ENCODE results near the gene PCIF1. TPM values are rescaled to one million over a fixed set of nuclear protein-coding genes. Genes with fewer than 3 reads are reported as not detected.

Gene PCIF1
- total and polyA plus RNA-seq, 9 of the 15 experiments (the other 6 are each of a cell fraction or from before 2014, with no cell fraction given), result 5.8 to 29.4 (median 11.3) TPM

DNA sequence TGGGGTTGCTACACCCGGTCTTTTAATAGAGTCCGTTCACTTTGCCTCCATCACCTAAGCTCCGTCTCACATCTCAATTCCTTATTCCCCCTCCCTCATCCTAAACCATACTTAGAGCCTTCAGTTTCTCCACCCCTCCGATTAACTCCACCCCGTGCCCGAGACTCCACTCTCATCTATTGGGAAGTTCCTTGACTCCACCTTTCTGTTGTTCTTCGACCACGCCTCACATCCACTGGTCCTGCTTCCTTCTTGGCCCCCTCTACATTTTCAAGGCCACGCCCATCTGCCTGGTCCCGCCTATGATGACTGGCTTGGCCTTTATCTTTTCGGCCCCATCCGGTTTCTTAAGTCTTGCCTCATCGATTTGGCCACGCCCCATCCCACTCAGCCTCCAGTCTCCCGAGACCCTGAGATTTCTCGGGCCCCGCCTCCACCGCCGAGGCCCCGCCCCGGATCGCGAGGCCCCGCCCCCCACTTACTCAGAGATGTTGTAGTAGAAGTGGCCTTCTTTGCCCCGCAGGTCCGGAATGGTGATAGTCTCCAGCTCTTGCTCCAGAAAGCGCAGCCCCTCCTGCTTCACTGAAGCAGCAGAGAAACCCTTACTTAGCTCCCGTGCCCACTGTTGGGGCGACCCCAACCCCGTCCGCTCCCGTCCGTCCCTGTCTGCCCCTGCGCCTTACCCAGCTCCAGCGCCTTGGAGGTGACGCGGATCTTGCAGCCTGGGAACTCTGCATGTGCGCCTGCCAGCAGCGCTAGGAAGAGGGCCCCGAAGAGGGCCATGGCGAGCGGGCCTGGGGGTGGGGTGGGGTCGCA, 23.6 kb upstream of the PCIF1 start (continued):
- TF ChIP-seq, protein P1, sequence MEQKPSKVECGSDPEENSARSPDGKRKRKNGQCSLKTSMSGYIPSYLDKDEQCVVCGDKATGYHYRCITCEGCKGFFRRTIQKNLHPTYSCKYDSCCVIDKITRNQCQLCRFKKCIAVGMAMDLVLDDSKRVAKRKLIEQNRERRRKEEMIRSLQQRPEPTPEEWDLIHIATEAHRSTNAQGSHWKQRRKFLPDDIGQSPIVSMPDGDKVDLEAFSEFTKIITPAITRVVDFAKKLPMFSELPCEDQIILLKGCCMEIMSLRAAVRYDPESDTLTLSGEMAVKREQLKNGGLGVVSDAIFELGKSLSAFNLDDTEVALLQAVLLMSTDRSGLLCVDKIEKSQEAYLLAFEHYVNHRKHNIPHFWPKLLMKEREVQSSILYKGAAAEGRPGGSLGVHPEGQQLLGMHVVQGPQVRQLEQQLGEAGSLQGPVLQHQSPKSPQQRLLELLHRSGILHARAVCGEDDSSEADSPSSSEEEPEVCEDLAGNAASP (IDR thresholded peaks at IDR 0.05), result no peak
- TF ChIP-seq POLR2AphosphoS2 (IDR thresholded peaks at IDR 0.05; ENCODE audit: low read length) (no peak), JUN (IDR thresholded peaks at IDR 0.05; ENCODE audit: borderline replicate concordance, low read depth, low read length) (peak; percentile 71; the same call in 1 of the 2 replicates), JUN (CRISPR knock-in tag; IDR thresholded peaks at IDR 0.05; ENCODE audit: borderline replicate concordance) (0 out of 2 replicates have a peak, but pooled peaks have one; percentile 45), NCOA4 (IDR thresholded peaks at IDR 0.05; ENCODE audit: partially characterized antibody) (no peak), ZNF507 (tag; conservative IDR thresholded peaks at IDR 0.05) (no peak), ZNF77 (CRISPR knock-in tag; IDR thresholded peaks at IDR 0.05) (no peak), NFIC (IDR thresholded peaks at IDR 0.05) (peak; percentile 41; the same call in 1 of the 2 replicates), ZNF79 (CRISPR knock-in tag; IDR thresholded peaks at IDR 0.05; ENCODE audit: low read depth) (no peak), FOXA3 (CRISPR knock-in tag; conservative IDR thresholded peaks at IDR 0.05 in 1 of 2, IDR thresholded peaks at IDR 0.05 in 1 of 2) (no peak), HDAC3 (IDR thresholded peaks at IDR 0.05; ENCODE audit: borderline replicate concordance, partially characterized antibody) (no peak), NRF1 (conservative IDR thresholded peaks at IDR 0.05 in 1 of 2, IDR thresholded peaks at IDR 0.05 in 1 of 2) (peak; percentile 65 to 72), KAT8 (IDR thresholded peaks at IDR 0.05; ENCODE audit: low read depth) (no peak), SMAD3 (CRISPR knock-in tag; conservative IDR thresholded peaks at IDR 0.05) (no peak), SIRT6 (IDR thresholded peaks at IDR 0.05; ENCODE audit: low read depth, low read length) (no peak), E2F3 (CRISPR knock-in tag; IDR thresholded peaks at IDR 0.05) (no peak)
- TF ChIP-seq, protein P2, sequence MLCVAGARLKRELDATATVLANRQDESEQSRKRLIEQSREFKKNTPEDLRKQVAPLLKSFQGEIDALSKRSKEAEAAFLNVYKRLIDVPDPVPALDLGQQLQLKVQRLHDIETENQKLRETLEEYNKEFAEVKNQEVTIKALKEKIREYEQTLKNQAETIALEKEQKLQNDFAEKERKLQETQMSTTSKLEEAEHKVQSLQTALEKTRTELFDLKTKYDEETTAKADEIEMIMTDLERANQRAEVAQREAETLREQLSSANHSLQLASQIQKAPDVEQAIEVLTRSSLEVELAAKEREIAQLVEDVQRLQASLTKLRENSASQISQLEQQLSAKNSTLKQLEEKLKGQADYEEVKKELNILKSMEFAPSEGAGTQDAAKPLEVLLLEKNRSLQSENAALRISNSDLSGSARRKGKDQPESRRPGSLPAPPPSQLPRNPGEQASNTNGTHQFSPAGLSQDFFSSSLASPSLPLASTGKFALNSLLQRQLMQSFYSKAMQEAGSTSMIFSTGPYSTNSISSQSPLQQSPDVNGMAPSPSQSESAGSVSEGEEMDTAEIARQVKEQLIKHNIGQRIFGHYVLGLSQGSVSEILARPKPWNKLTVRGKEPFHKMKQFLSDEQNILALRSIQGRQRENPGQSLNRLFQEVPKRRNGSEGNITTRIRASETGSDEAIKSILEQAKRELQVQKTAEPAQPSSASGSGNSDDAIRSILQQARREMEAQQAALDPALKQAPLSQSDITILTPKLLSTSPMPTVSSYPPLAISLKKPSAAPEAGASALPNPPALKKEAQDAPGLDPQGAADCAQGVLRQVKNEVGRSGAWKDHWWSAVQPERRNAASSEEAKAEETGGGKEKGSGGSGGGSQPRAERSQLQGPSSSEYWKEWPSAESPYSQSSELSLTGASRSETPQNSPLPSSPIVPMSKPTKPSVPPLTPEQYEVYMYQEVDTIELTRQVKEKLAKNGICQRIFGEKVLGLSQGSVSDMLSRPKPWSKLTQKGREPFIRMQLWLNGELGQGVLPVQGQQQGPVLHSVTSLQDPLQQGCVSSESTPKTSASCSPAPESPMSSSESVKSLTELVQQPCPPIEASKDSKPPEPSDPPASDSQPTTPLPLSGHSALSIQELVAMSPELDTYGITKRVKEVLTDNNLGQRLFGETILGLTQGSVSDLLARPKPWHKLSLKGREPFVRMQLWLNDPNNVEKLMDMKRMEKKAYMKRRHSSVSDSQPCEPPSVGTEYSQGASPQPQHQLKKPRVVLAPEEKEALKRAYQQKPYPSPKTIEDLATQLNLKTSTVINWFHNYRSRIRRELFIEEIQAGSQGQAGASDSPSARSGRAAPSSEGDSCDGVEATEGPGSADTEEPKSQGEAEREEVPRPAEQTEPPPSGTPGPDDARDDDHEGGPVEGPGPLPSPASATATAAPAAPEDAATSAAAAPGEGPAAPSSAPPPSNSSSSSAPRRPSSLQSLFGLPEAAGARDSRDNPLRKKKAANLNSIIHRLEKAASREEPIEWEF (CRISPR knock-in tag; IDR thresholded peaks at IDR 0.05), result no peak
- TF ChIP-seq, protein P3, sequence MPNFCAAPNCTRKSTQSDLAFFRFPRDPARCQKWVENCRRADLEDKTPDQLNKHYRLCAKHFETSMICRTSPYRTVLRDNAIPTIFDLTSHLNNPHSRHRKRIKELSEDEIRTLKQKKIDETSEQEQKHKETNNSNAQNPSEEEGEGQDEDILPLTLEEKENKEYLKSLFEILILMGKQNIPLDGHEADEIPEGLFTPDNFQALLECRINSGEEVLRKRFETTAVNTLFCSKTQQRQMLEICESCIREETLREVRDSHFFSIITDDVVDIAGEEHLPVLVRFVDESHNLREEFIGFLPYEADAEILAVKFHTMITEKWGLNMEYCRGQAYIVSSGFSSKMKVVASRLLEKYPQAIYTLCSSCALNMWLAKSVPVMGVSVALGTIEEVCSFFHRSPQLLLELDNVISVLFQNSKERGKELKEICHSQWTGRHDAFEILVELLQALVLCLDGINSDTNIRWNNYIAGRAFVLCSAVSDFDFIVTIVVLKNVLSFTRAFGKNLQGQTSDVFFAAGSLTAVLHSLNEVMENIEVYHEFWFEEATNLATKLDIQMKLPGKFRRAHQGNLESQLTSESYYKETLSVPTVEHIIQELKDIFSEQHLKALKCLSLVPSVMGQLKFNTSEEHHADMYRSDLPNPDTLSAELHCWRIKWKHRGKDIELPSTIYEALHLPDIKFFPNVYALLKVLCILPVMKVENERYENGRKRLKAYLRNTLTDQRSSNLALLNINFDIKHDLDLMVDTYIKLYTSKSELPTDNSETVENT (CRISPR knock-in tag; IDR thresholded peaks at IDR 0.05), result 0 out of 2 replicates have a peak, but pooled peaks have one; percentile 71

Measured in K562 (cell line).